HepG2 (cell line): ENCODE data around the gene MXRA8. TPM values are rescaled to one million over a fixed set of nuclear protein-coding genes. Genes with fewer than 3 reads are reported as not detected.

ENCODE experiments used
- ADNP ChIP-seq: sonication (generic); formaldehyde crosslinking; IDR thresholded peaks from 2 replicates; pipeline ENCODE4 v1.4.0; 2020; ENCODE audit warnings: missing genetic modification reagents
- BCL6 ChIP-seq: IDR thresholded peaks from 2 replicates; pipeline ENCODE4 v1.6.1; 2016; ENCODE audit warnings: missing genetic modification reagents, missing compliant biosample characterization
- EED ChIP-seq: sonication (generic); formaldehyde crosslinking; IDR thresholded peaks from 2 replicates; pipeline ENCODE4 v1.5.0; 2020; ENCODE audit warnings: mild to moderate bottlenecking, missing genetic modification reagents
- FOSL2 ChIP-seq: sonication (generic); formaldehyde crosslinking; IDR thresholded peaks from 2 replicates; pipeline ENCODE4 v1.4.0; 2020; ENCODE audit warnings: missing genetic modification reagents
- HDAC6 ChIP-seq: fragments of 200-600 bp; sonication (generic); IDR thresholded peaks from 2 replicates; pipeline ENCODE4 v1.7.0; 2017; ENCODE audit warnings: mild to moderate bottlenecking, antibody characterized with exemption, low read length, low read depth
- HMG20B ChIP-seq: conservative IDR thresholded peaks from 2 replicates; pipeline ENCODE4 v1.6.1; 2016; ENCODE audit warnings: missing genetic modification reagents, missing compliant biosample characterization
- HOXA3 ChIP-seq: sonication (generic); formaldehyde crosslinking; IDR thresholded peaks from 2 replicates; pipeline ENCODE4 v1.5.0; 2020; ENCODE audit warnings: missing genetic modification reagents
- KMT2A ChIP-seq: sonication (generic); formaldehyde crosslinking; IDR thresholded peaks from 2 replicates; pipeline ENCODE4 v1.4.0; 2020; ENCODE audit warnings: missing genetic modification reagents
- MATR3 ChIP-seq: sonication (generic); formaldehyde crosslinking; IDR thresholded peaks from 2 replicates; pipeline ENCODE4 v1.4.0; 2020; ENCODE audit warnings: missing genetic modification reagents
- MTF1 ChIP-seq: sonication (generic); formaldehyde crosslinking; IDR thresholded peaks from 2 replicates; pipeline ENCODE4 v1.5.0; 2020; ENCODE audit warnings: missing genetic modification reagents
- MXD4 ChIP-seq: IDR thresholded peaks from 2 replicates; pipeline ENCODE4 v1.6.1; 2016; ENCODE audit warnings: mild to moderate bottlenecking, missing biosample characterization, missing genetic modification reagents
- NPAS2 ChIP-seq: sonication (generic); formaldehyde crosslinking; IDR thresholded peaks from 2 replicates; pipeline ENCODE4 v1.8.0; 2022; ENCODE audit warnings: mild to moderate bottlenecking, missing genetic modification reagents, borderline replicate concordance
- PAF1 ChIP-seq: IDR thresholded peaks from 2 replicates; pipeline ENCODE4 v1.6.1; 2016; ENCODE audit warnings: missing genetic modification reagents, missing compliant biosample characterization
- PHF8 ChIP-seq: sonication (generic); formaldehyde crosslinking; IDR thresholded peaks from 2 replicates; pipeline ENCODE4 v1.5.0; 2020; ENCODE audit warnings: missing genetic modification reagents
- RARA ChIP-seq: IDR thresholded peaks from 2 replicates; pipeline ENCODE4 v1.6.1; 2016; ENCODE audit warnings: missing genetic modification reagents, missing compliant biosample characterization
- RFXAP ChIP-seq: sonication (generic); formaldehyde crosslinking; IDR thresholded peaks from 2 replicates; pipeline ENCODE4 v1.4.0; 2020; ENCODE audit warnings: missing genetic modification reagents, borderline replicate concordance
- SOX13 ChIP-seq, 3 experiments: fragments of 450-650 bp in 1 of 3; sonication (generic) in 1 of 3; formaldehyde crosslinking in 1 of 3; IDR thresholded peaks in 2 of 3; conservative IDR thresholded peaks in 1 of 3; 2 replicates each; pipeline versions ENCODE4 v1.5.0 to v1.6.1; 2016 to 2020; ENCODE audit warnings: antibody characterized with exemption in 1 of 3, mild to moderate bottlenecking in 1 of 3, missing compliant biosample characterization in 1 of 3, missing genetic modification reagents in 1 of 3, moderate library complexity in 1 of 3
- ZIK1 ChIP-seq: sonication (generic); formaldehyde crosslinking; IDR thresholded peaks from 2 replicates; pipeline ENCODE4 v1.5.0; 2020; ENCODE audit warnings: mild to moderate bottlenecking, low read depth, missing genetic modification reagents, borderline replicate concordance
- polyA plus RNA-seq, 8 experiments: library from polyadenylated mRNA; depleted of rRNA in 3 of 8; stranded (reverse) in 7 of 8; unstranded in 1 of 8; fragments of >200 nt; fragmentation: Illumina TruSeq in 4 of 8; extraction: Trizol in 4 of 8; gene quantifications; 2 replicates each; pipeline versions ENCODE4 v1.2.1 to v1.2.3, GENCODE V29; 2011 to 2016; ENCODE audit warnings: low read depth in 4 of 8, missing spikeins in 1 of 8, mixed read lengths in 1 of 8; ENCODE audit not compliant: insufficient read depth in 1 of 8
- total RNA-seq, 5 experiments: library from RNA; depleted of rRNA; stranded (reverse); fragments of >200 nt; fragmentation: Illumina TruSeq; extraction: Trizol; gene quantifications; 2 replicates each; pipeline ENCODE4 v1.2.3, GENCODE V29; 2016; ENCODE audit warnings: low read depth in 1 of 5
- TF ChIP-seq, protein P1 (sequence below): sonication (generic); formaldehyde crosslinking; IDR thresholded peaks from 2 replicates; pipeline ENCODE4 v1.9.0; 2021; ENCODE audit warnings: mild to moderate bottlenecking, missing genetic modification reagents
- TF ChIP-seq, protein P2 (sequence below): sonication (generic); formaldehyde crosslinking; IDR thresholded peaks from 2 replicates; pipeline ENCODE4 v1.9.0; 2022; ENCODE audit warnings: missing genetic modification reagents, mild to moderate bottlenecking, borderline replicate concordance
- TF ChIP-seq, protein P3 (sequence below): sonication (generic); formaldehyde crosslinking; IDR thresholded peaks from 2 replicates; pipeline ENCODE4 v1.9.0; 2022; ENCODE audit warnings: low read depth, missing genetic modification reagents

The MXRA8 gene
- total and polyA plus RNA-seq, 2 of the 13 experiments (the other 11 are each of a cell fraction or from before 2014, with no cell fraction given), result 19.8 to 44.8 TPM

DNA sequence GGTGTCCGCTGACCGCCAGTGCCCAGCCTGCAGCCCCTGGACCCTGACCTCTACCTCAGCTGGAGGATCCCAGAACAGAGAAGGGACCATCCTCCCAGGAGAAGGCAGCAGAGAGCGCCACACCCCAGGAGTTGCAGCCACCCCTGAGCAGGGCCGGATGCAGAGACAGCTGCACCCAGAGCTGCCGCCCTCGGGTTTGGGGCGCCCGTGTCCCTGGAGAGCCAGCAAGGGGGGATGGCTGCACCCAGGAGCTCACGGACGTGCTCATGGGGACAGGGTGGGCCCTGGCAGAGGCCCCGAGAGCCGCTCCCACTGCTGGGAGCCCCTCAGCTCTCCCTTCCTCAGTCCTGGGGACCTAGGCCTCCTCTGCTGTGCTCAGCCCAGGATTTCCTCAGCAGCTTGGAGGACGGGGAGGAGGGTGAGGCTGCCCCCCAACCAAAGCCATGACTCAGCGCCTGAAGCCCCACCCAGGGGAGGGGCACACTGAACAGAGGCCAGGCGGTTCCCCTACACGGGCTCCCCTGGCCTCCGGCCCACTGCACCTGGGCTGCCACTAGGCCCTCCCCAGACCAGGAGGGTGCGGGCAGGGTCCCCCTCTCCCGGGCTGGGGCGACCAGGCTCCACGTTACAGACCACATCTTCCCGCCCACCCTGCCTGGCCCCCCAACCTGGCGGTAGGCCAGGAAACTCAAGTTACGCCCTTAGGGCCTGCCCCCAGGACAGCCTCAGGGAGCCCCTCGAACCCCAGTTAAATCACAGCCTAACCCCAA is 52.9 kb downstream of the MXRA8 start (continued):
- TF ChIP-seq NPAS2 (CRISPR knock-in tag), result no peak
- no peak for TF ChIP-seq MTF1 (CRISPR knock-in tag)
- TF ChIP-seq PAF1 (CRISPR knock-in tag), result no peak
- TF ChIP-seq FOSL2, result peak; percentile 93
- no peak for TF ChIP-seq HMG20B (CRISPR knock-in tag)
- no peak for TF ChIP-seq BCL6
- TF ChIP-seq, protein P1, sequence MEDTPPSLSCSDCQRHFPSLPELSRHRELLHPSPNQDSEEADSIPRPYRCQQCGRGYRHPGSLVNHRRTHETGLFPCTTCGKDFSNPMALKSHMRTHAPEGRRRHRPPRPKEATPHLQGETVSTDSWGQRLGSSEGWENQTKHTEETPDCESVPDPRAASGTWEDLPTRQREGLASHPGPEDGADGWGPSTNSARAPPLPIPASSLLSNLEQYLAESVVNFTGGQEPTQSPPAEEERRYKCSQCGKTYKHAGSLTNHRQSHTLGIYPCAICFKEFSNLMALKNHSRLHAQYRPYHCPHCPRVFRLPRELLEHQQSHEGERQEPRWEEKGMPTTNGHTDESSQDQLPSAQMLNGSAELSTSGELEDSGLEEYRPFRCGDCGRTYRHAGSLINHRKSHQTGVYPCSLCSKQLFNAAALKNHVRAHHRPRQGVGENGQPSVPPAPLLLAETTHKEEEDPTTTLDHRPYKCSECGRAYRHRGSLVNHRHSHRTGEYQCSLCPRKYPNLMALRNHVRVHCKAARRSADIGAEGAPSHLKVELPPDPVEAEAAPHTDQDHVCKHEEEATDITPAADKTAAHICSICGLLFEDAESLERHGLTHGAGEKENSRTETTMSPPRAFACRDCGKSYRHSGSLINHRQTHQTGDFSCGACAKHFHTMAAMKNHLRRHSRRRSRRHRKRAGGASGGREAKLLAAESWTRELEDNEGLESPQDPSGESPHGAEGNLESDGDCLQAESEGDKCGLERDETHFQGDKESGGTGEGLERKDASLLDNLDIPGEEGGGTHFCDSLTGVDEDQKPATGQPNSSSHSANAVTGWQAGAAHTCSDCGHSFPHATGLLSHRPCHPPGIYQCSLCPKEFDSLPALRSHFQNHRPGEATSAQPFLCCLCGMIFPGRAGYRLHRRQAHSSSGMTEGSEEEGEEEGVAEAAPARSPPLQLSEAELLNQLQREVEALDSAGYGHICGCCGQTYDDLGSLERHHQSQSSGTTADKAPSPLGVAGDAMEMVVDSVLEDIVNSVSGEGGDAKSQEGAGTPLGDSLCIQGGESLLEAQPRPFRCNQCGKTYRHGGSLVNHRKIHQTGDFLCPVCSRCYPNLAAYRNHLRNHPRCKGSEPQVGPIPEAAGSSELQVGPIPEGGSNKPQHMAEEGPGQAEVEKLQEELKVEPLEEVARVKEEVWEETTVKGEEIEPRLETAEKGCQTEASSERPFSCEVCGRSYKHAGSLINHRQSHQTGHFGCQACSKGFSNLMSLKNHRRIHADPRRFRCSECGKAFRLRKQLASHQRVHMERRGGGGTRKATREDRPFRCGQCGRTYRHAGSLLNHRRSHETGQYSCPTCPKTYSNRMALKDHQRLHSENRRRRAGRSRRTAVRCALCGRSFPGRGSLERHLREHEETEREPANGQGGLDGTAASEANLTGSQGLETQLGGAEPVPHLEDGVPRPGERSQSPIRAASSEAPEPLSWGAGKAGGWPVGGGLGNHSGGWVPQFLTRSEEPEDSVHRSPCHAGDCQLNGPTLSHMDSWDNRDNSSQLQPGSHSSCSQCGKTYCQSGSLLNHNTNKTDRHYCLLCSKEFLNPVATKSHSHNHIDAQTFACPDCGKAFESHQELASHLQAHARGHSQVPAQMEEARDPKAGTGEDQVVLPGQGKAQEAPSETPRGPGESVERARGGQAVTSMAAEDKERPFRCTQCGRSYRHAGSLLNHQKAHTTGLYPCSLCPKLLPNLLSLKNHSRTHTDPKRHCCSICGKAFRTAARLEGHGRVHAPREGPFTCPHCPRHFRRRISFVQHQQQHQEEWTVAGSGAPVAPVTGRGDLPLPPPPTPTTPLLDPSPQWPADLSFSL, result no peak
- peak; percentile 11; the same call in 1 of the 2 replicates for TF ChIP-seq HOXA3 (CRISPR knock-in tag)
- TF ChIP-seq EED, result peak; percentile 42; the same call in 1 of the 2 replicates
- TF ChIP-seq KMT2A (CRISPR knock-in tag), result no peak
- no peak for TF ChIP-seq ADNP (CRISPR knock-in tag)
- 0 out of 2 replicates have a peak, but pooled peaks have one; percentile 2 for TF ChIP-seq RFXAP (CRISPR knock-in tag)
- no peak; the same call in 1 of the 2 replicates for TF ChIP-seq PHF8 (CRISPR knock-in tag)
- TF ChIP-seq, protein P2, sequence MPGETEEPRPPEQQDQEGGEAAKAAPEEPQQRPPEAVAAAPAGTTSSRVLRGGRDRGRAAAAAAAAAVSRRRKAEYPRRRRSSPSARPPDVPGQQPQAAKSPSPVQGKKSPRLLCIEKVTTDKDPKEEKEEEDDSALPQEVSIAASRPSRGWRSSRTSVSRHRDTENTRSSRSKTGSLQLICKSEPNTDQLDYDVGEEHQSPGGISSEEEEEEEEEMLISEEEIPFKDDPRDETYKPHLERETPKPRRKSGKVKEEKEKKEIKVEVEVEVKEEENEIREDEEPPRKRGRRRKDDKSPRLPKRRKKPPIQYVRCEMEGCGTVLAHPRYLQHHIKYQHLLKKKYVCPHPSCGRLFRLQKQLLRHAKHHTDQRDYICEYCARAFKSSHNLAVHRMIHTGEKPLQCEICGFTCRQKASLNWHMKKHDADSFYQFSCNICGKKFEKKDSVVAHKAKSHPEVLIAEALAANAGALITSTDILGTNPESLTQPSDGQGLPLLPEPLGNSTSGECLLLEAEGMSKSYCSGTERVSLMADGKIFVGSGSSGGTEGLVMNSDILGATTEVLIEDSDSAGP (CRISPR knock-in tag), result peak; percentile 63
- TF ChIP-seq SOX13 (IDR thresholded peaks at IDR 0.05), result no peak
- TF ChIP-seq SOX13 (CRISPR knock-in tag; conservative IDR thresholded peaks at IDR 0.05 in 1 of 2, IDR thresholded peaks at IDR 0.05 in 1 of 2), result peak in 1 of 2 experiments; percentile 18; a peak in 1 of 4 replicates
- no peak for TF ChIP-seq HDAC6
- TF ChIP-seq MATR3 (CRISPR knock-in tag), result no peak
- TF ChIP-seq RARA (CRISPR knock-in tag), result no peak
- TF ChIP-seq ZIK1 (CRISPR knock-in tag), result no peak
- no peak for TF ChIP-seq MXD4
- TF ChIP-seq, protein P3, sequence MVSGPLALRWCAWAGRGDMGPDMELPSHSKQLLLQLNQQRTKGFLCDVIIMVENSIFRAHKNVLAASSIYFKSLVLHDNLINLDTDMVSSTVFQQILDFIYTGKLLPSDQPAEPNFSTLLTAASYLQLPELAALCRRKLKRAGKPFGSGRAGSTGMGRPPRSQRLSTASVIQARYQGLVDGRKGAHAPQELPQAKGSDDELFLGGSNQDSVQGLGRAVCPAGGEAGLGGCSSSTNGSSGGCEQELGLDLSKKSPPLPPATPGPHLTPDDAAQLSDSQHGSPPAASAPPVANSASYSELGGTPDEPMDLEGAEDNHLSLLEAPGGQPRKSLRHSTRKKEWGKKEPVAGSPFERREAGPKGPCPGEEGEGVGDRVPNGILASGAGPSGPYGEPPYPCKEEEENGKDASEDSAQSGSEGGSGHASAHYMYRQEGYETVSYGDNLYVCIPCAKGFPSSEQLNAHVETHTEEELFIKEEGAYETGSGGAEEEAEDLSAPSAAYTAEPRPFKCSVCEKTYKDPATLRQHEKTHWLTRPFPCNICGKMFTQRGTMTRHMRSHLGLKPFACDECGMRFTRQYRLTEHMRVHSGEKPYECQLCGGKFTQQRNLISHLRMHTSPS, result no peak
